GM23248 (cell line): ENCODE results near the gene TIGIT.

Experiments used
- EZH2 ChIP-seq: fragments of 200-600 bp; sonication (generic); IDR thresholded peaks from 2 replicates; pipeline ENCODE4 v1.6.1; 2018; ENCODE audit warnings: antibody characterized with exemption, mild to moderate bottlenecking; ENCODE audit not compliant: insufficient read depth, poor library complexity, severe bottlenecking
- EZH2phosphoT487 ChIP-seq: fragments of 200-600 bp; sonication (generic); IDR thresholded peaks from 2 replicates; pipeline ENCODE4 v1.6.1; 2018; ENCODE audit warnings: antibody characterized with exemption, moderate library complexity, mild to moderate bottlenecking, low read depth; ENCODE audit not compliant: insufficient read depth

DNA sequence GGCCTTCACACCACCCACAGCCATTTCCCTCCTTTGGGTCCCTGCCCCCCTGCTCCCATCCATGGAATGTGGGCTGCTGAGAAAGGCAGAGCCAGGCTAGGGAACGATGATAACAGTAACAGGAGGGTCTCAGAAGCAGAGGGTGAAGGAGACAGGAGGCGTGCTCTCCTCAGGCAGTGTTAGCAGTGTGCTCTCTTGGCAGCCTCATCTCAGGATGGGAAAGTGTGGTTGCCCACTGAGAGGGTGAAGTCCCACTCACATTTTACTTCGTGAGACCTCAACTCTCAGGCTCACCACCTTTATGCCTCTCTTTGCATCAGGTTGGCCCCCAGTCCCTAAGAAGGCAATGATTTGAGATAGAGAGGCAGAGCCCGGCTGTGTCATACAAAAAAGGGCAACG lies 24.5 kb downstream of the TIGIT start:
- TF ChIP-seq EZH2phosphoT487 (no peak), EZH2 (no peak)
